GM23338 (cell line): ENCODE results near the gene SPACA7. TPM values are rescaled to one million over a fixed set of nuclear protein-coding genes. Genes with fewer than 3 reads are reported as not detected.

ENCODE experiments used
- ATAC-seq: fragments of 200-7000 bp; cut with Tn5 transposase; 3 replicates; pipeline ENCODE4 v1.9.1; 2020
- DNase-seq: peaks from one replicate; pipeline ENCODE4 v3.0.0-alpha.2; 2015; ENCODE audit warnings: low spot score
- H2AFZ ChIP-seq: fragments of 200-600 bp; sonication (generic); 2 replicates; pipeline ENCODE4 v1.8.0; 2016; ENCODE audit warnings: antibody characterized with exemption, mild to moderate bottlenecking, moderate library complexity
- H3F3A ChIP-seq: fragments of 200-600 bp; sonication (generic); replicated peaks from 2 replicates; pipeline ENCODE4 v1.8.0; 2017; ENCODE audit warnings: antibody characterized with exemption, mixed run types, low read depth
- H3K27ac ChIP-seq: fragments of 200-600 bp; sonication (generic); 2 replicates; pipeline ENCODE4 v1.6.1; 2016; ENCODE audit warnings: low read depth
- H3K27me3 ChIP-seq: fragments of 200-600 bp; sonication (generic); 2 replicates; pipeline ENCODE4 v1.8.0; 2016; ENCODE audit warnings: mild to moderate bottlenecking, mixed run types, moderate library complexity; ENCODE audit not compliant: insufficient read depth
- H3K36me3 ChIP-seq: fragments of 200-600 bp; sonication (generic); 2 replicates; pipeline ENCODE4 v1.8.0; 2016; ENCODE audit warnings: mild to moderate bottlenecking; ENCODE audit not compliant: insufficient read depth
- H3K4me1 ChIP-seq: fragments of 200-600 bp; sonication (generic); 2 replicates; pipeline ENCODE4 v1.8.0; 2016; ENCODE audit warnings: mild to moderate bottlenecking, moderate library complexity; ENCODE audit not compliant: insufficient read depth
- H3K4me2 ChIP-seq: fragments of 200-600 bp; sonication (generic); 2 replicates; pipeline ENCODE4 v1.7.1; 2017; ENCODE audit warnings: mixed run types
- H3K4me3 ChIP-seq: fragments of 200-600 bp; sonication (generic); 2 replicates; pipeline ENCODE4 v1.6.1; 2016; ENCODE audit warnings: mixed run types
- H3K79me2 ChIP-seq: fragments of 200-600 bp; sonication (generic); replicated peaks from 2 replicates; pipeline ENCODE4 v1.8.0; 2017; ENCODE audit warnings: mild to moderate bottlenecking; ENCODE audit not compliant: insufficient read depth
- H3K9me2 ChIP-seq: fragments of 200-600 bp; sonication (generic); 2 replicates; pipeline ENCODE4 v1.8.0; 2017; ENCODE audit not compliant: insufficient read depth
- H4K20me1 ChIP-seq: fragments of 200-600 bp; sonication (generic); replicated peaks from 2 replicates; pipeline ENCODE4 v1.8.0; 2017; ENCODE audit warnings: mild to moderate bottlenecking; ENCODE audit not compliant: insufficient read depth
- H3K27ac Mint-ChIP-seq: 2 replicates; pipeline ENCODE4 v1.8.0; 2020; ENCODE audit warnings: inconsistent platforms, mild to moderate bottlenecking, moderate library complexity, mixed read lengths
- H3K27me3 Mint-ChIP-seq: 3 replicates; pipeline ENCODE4 v1.8.0; 2022; ENCODE audit warnings: low read depth, mild to moderate bottlenecking, moderate library complexity, mixed read lengths, inconsistent platforms; ENCODE audit not compliant: insufficient read depth, poor library complexity
- H3K36me3 Mint-ChIP-seq: 3 replicates; pipeline ENCODE4 v1.8.0; 2021; ENCODE audit warnings: low read depth, mild to moderate bottlenecking, inconsistent platforms, moderate library complexity, mixed read lengths
- H3K4me1 Mint-ChIP-seq: 3 replicates; pipeline ENCODE4 v1.8.0; 2020; ENCODE audit warnings: mild to moderate bottlenecking, inconsistent platforms, mixed read lengths
- H3K4me3 Mint-ChIP-seq: 3 replicates; pipeline ENCODE4 v1.8.0; 2021; ENCODE audit warnings: moderate library complexity, mild to moderate bottlenecking, inconsistent platforms, mixed read lengths
- H3K9me3 Mint-ChIP-seq: 3 replicates; pipeline ENCODE4 v1.8.0; 2020; ENCODE audit warnings: moderate library complexity, mild to moderate bottlenecking, inconsistent platforms, mixed read lengths
- CREB1 ChIP-seq: fragments of 250-450 bp; sonication (Bioruptor Pico); IDR thresholded peaks from 2 replicates; pipeline ENCODE4 v1.5.0; 2020; ENCODE audit warnings: low read depth, mild to moderate bottlenecking, moderate library complexity
- EZH2 ChIP-seq: fragments of 200-600 bp; sonication (generic); IDR thresholded peaks from one replicate; pipeline ENCODE4 v1.8.0; 2017; ENCODE audit warnings: antibody characterized with exemption, mild to moderate bottlenecking, low read depth; ENCODE audit not compliant: unreplicated experiment
- EZH2phosphoT487 ChIP-seq: fragments of 200-600 bp; sonication (generic); IDR thresholded peaks from one replicate; pipeline ENCODE4 v1.8.1; 2018; ENCODE audit warnings: antibody characterized with exemption; ENCODE audit not compliant: unreplicated experiment
- JUNB ChIP-seq: IDR thresholded peaks from one replicate; pipeline ENCODE4 v1.6.1; 2016; ENCODE audit warnings: antibody characterized with exemption; ENCODE audit not compliant: unreplicated experiment
- NANOG ChIP-seq: IDR thresholded peaks from 2 replicates; pipeline ENCODE4 v1.6.1; 2016; ENCODE audit warnings: antibody characterized with exemption, borderline replicate concordance
- POLR2AphosphoS5 ChIP-seq: IDR thresholded peaks from 2 replicates; pipeline ENCODE4 v1.6.1; 2016; ENCODE audit warnings: antibody characterized with exemption, low read depth
- STAT1 ChIP-seq: IDR thresholded peaks from one replicate; pipeline ENCODE4 v1.6.1; 2016; ENCODE audit warnings: antibody characterized with exemption; ENCODE audit not compliant: unreplicated experiment
- ZNF114 ChIP-seq: fragments of 250-450 bp; sonication (Bioruptor Pico); IDR thresholded peaks from 2 replicates; pipeline ENCODE4 v1.5.0; 2020; ENCODE audit warnings: mild to moderate bottlenecking, moderate library complexity
- ZNF331 ChIP-seq: fragments of 250-450 bp; sonication (Bioruptor Pico); IDR thresholded peaks from 2 replicates; pipeline ENCODE4 v1.5.0; 2020; ENCODE audit warnings: low read depth, mild to moderate bottlenecking, moderate library complexity
- polyA plus RNA-seq: library from polyadenylated mRNA; unstranded; fragments of >200 nt; fragmentation: Nextera tagmentation; extraction: Ambion mirVana; gene quantifications from 2 replicates; pipeline ENCODE4 v1.2.1, GENCODE V29; 2016
- total RNA-seq: library from RNA; depleted of rRNA; stranded (reverse); fragments of >200 nt; shearing (Covaris generic); gene quantifications from 2 replicates; pipeline ENCODE4 v1.2.3, GENCODE V29; 2014
- TF ChIP-seq, protein P1 (sequence below): fragments of 250-450 bp; sonication (Bioruptor Pico); IDR thresholded peaks from 2 replicates; pipeline ENCODE4 v1.5.0; 2020; ENCODE audit warnings: mild to moderate bottlenecking, moderate library complexity
- TF ChIP-seq, protein P2 (sequence below), 2 experiments: fragments of 200-600 bp in 1 of 2; sonication (generic) in 1 of 2; conservative IDR thresholded peaks; 2 replicates each; pipeline versions ENCODE4 v1.5.1 to v1.6.1; 2016 to 2017; ENCODE audit warnings: antibody characterized with exemption in 2 of 2, low read depth in 2 of 2, mild to moderate bottlenecking in 2 of 2, moderate library complexity in 1 of 2
- TF ChIP-seq, protein P3 (sequence below): IDR thresholded peaks from 2 replicates; pipeline ENCODE4 v1.6.1; 2016; ENCODE audit warnings: antibody characterized with exemption
- TF ChIP-seq, protein P4 (sequence below): IDR thresholded peaks from one replicate; pipeline ENCODE4 v1.6.1; 2018; ENCODE audit warnings: antibody characterized with exemption; ENCODE audit not compliant: unreplicated experiment

SPACA7 gene
- total and polyA plus RNA-seq, 2 experiments from 2014 or later = not detected

DNA sequence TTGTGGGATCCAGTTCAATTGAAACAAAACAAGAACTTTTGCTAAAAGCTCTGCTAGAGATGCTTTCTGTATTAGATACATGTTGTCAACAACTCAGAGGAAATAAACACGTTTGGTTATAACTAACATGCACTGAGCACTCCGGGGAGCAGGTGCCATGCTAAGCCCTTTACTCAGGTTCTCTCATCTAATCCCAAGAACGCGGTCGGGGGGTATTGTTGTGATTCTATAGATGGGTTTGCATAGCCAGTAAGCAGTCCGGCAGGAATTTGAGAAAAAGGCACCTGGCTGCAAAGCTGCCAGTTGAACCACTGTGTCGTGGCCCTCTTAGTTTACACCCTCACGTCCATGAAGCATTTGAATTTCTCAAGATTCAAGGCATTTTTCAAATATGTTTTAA, 24.3 kb upstream of the SPACA7 start:
- no peak overlapping the region for H3K4me3 ChIP-seq
- no peaks in the 10 kb centered on the region for H3K27me3 ChIP-seq
- H3K27me3 Mint-ChIP-seq = peaks cover 10% of the 10 kb centered on the region
- no peak overlapping the region for H3K27ac ChIP-seq
- H3K4me2 ChIP-seq = no peak overlapping the region
- H3K36me3 ChIP-seq = no peaks in the 10 kb centered on the region
- peak; percentile 76 for ATAC-seq
- H3K9me3 Mint-ChIP-seq = no peaks in the 10 kb centered on the region
- no peaks in the 10 kb centered on the region for H3K36me3 Mint-ChIP-seq
- peak overlapping the region; percentile 5; the same call in 1 of the 3 replicates for H3K4me3 Mint-ChIP-seq
- no peaks in the 10 kb centered on the region for H3F3A ChIP-seq
- H3K4me1 ChIP-seq = peaks cover 12% of the 10 kb centered on the region
- no peaks in the 10 kb centered on the region; the same call in 1 of the 2 replicates for H3K9me2 ChIP-seq
- H3K27ac Mint-ChIP-seq = no peak overlapping the region; the same call in 1 of the 2 replicates
- H4K20me1 ChIP-seq = no peaks in the 10 kb centered on the region
- no peak for DNase-seq
- peaks cover 61% of the 10 kb centered on the region for H3K4me1 Mint-ChIP-seq
- H2AFZ ChIP-seq = no peak overlapping the region
- no peaks in the 10 kb centered on the region for H3K79me2 ChIP-seq
- TF ChIP-seq POLR2AphosphoS5 (no peak), NANOG (no peak), JUNB (no peak), ZNF114 (CRISPR knock-in tag) (no peak), EZH2phosphoT487 (no peak), ZNF331 (no peak), CREB1 (CRISPR knock-in tag) (no peak), EZH2 (no peak), STAT1 (no peak)
- TF ChIP-seq, protein P1, sequence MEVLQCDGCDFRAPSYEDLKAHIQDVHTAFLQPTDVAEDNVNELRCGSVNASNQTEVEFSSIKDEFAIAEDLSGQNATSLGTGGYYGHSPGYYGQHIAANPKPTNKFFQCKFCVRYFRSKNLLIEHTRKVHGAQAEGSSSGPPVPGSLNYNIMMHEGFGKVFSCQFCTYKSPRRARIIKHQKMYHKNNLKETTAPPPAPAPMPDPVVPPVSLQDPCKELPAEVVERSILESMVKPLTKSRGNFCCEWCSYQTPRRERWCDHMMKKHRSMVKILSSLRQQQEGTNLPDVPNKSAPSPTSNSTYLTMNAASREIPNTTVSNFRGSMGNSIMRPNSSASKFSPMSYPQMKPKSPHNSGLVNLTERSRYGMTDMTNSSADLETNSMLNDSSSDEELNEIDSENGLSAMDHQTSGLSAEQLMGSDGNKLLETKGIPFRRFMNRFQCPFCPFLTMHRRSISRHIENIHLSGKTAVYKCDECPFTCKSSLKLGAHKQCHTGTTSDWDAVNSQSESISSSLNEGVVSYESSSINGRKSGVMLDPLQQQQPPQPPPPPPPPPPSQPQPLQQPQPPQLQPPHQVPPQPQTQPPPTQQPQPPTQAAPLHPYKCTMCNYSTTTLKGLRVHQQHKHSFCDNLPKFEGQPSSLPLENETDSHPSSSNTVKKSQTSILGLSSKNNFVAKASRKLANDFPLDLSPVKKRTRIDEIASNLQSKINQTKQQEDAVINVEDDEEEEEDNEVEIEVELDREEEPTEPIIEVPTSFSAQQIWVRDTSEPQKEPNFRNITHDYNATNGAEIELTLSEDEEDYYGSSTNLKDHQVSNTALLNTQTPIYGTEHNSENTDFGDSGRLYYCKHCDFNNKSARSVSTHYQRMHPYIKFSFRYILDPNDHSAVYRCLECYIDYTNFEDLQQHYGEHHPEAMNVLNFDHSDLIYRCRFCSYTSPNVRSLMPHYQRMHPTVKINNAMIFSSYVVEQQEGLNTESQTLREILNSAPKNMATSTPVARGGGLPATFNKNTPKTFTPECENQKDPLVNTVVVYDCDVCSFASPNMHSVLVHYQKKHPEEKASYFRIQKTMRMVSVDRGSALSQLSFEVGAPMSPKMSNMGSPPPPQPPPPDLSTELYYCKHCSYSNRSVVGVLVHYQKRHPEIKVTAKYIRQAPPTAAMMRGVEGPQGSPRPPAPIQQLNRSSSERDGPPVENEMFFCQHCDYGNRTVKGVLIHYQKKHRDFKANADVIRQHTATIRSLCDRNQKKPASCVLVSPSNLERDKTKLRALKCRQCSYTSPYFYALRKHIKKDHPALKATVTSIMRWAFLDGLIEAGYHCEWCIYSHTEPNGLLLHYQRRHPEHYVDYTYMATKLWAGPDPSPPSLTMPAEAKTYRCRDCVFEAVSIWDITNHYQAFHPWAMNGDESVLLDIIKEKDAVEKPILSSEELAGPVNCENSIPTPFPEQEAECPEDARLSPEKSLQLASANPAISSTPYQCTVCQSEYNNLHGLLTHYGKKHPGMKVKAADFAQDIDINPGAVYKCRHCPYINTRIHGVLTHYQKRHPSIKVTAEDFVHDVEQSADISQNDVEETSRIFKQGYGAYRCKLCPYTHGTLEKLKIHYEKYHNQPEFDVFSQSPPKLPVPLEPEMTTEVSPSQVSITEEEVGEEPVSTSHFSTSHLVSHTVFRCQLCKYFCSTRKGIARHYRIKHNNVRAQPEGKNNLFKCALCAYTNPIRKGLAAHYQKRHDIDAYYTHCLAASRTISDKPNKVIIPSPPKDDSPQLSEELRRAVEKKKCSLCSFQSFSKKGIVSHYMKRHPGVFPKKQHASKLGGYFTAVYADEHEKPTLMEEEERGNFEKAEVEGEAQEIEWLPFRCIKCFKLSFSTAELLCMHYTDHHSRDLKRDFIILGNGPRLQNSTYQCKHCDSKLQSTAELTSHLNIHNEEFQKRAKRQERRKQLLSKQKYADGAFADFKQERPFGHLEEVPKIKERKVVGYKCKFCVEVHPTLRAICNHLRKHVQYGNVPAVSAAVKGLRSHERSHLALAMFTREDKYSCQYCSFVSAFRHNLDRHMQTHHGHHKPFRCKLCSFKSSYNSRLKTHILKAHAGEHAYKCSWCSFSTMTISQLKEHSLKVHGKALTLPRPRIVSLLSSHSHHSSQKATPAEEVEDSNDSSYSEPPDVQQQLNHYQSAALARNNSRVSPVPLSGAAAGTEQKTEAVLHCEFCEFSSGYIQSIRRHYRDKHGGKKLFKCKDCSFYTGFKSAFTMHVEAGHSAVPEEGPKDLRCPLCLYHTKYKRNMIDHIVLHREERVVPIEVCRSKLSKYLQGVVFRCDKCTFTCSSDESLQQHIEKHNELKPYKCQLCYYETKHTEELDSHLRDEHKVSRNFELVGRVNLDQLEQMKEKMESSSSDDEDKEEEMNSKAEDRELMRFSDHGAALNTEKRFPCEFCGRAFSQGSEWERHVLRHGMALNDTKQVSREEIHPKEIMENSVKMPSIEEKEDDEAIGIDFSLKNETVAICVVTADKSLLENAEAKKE (CRISPR knock-in tag) = no peak
- TF ChIP-seq, protein P2, sequence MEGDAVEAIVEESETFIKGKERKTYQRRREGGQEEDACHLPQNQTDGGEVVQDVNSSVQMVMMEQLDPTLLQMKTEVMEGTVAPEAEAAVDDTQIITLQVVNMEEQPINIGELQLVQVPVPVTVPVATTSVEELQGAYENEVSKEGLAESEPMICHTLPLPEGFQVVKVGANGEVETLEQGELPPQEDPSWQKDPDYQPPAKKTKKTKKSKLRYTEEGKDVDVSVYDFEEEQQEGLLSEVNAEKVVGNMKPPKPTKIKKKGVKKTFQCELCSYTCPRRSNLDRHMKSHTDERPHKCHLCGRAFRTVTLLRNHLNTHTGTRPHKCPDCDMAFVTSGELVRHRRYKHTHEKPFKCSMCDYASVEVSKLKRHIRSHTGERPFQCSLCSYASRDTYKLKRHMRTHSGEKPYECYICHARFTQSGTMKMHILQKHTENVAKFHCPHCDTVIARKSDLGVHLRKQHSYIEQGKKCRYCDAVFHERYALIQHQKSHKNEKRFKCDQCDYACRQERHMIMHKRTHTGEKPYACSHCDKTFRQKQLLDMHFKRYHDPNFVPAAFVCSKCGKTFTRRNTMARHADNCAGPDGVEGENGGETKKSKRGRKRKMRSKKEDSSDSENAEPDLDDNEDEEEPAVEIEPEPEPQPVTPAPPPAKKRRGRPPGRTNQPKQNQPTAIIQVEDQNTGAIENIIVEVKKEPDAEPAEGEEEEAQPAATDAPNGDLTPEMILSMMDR (conservative IDR thresholded peaks at IDR 0.05; ENCODE audit: low read depth in 2 of 2) = no peak
- TF ChIP-seq, protein P3, sequence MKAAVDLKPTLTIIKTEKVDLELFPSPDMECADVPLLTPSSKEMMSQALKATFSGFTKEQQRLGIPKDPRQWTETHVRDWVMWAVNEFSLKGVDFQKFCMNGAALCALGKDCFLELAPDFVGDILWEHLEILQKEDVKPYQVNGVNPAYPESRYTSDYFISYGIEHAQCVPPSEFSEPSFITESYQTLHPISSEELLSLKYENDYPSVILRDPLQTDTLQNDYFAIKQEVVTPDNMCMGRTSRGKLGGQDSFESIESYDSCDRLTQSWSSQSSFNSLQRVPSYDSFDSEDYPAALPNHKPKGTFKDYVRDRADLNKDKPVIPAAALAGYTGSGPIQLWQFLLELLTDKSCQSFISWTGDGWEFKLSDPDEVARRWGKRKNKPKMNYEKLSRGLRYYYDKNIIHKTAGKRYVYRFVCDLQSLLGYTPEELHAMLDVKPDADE = no peak
- TF ChIP-seq, protein P4, sequence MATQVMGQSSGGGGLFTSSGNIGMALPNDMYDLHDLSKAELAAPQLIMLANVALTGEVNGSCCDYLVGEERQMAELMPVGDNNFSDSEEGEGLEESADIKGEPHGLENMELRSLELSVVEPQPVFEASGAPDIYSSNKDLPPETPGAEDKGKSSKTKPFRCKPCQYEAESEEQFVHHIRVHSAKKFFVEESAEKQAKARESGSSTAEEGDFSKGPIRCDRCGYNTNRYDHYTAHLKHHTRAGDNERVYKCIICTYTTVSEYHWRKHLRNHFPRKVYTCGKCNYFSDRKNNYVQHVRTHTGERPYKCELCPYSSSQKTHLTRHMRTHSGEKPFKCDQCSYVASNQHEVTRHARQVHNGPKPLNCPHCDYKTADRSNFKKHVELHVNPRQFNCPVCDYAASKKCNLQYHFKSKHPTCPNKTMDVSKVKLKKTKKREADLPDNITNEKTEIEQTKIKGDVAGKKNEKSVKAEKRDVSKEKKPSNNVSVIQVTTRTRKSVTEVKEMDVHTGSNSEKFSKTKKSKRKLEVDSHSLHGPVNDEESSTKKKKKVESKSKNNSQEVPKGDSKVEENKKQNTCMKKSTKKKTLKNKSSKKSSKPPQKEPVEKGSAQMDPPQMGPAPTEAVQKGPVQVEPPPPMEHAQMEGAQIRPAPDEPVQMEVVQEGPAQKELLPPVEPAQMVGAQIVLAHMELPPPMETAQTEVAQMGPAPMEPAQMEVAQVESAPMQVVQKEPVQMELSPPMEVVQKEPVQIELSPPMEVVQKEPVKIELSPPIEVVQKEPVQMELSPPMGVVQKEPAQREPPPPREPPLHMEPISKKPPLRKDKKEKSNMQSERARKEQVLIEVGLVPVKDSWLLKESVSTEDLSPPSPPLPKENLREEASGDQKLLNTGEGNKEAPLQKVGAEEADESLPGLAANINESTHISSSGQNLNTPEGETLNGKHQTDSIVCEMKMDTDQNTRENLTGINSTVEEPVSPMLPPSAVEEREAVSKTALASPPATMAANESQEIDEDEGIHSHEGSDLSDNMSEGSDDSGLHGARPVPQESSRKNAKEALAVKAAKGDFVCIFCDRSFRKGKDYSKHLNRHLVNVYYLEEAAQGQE = no peak
